HCT116 (cell line): ENCODE measurements around the gene CUZD1. TPM values are rescaled to one million over a fixed set of nuclear protein-coding genes. Genes with fewer than 3 reads are reported as not detected.

Experiments used
- ATAC-seq: fragments of 200-7000 bp; cut with Tn5 transposase; 2 replicates; pipeline ENCODE4 v1.9.1; 2020; ENCODE audit warnings: mild to moderate bottlenecking, moderate library complexity
- BruUV-seq: library from RNA; stranded (reverse); fragments of 400-500 nt; replicated peaks from 2 replicates; lab custom pipeline; 2021; lab: Mats Ljungman, UMichigan
- CTCF ChIA-PET: fragments of 300-600 bp; sonication (Branson Sonifier 250); formaldehyde crosslinking; loops from one replicate; lab custom pipeline; 2021; ENCODE audit warnings: antibody characterized with exemption; lab: Charles Lee
- POLR2A ChIA-PET: fragments of 300-600, 350-600 bp; sonication (Branson Sonifier 250); formaldehyde crosslinking; loops from one replicate; lab custom pipeline; 2021; ENCODE audit warnings: antibody characterized with exemption; lab: Charles Lee
- RAD21 ChIA-PET, 2 experiments: fragments of 300-600 bp; sonication (Branson Sonifier 250); formaldehyde crosslinking; loops; one replicate each; lab custom pipeline; 2023; ENCODE audit warnings: low total read pairs in 2 of 2; ENCODE audit not compliant: uncharacterized antibody in 2 of 2, unreplicated experiment in 2 of 2, low non-redundant PET in 1 of 2; lab: Charles Lee
- DNase-seq: peaks from one replicate; pipeline ENCODE4 v3.0.0-alpha.2; 2010; ENCODE audit warnings: low read depth, low spot score
- H2AFZ ChIP-seq: fragments of 200-600 bp; shearing (Covaris generic), sonication (generic); 2 replicates; pipeline ENCODE4 v1.6.1; 2017; ENCODE audit warnings: low read depth, mixed run types, mixed read lengths, antibody characterized with exemption, low read length; ENCODE audit not compliant: poor library complexity, severe bottlenecking
- H3K27ac ChIP-seq: 2 replicates; pipeline ENCODE4 v1.5.1; 2012; ENCODE audit warnings: low read depth, low read length
- H3K27me3 ChIP-seq: fragments of 200-600 bp; sonication (generic); 2 replicates; pipeline ENCODE4 v1.6.1; 2016; ENCODE audit warnings: mixed run types, low read length, mixed read lengths; ENCODE audit not compliant: insufficient read depth
- H3K36me3 ChIP-seq, 2 experiments: fragments of 200-500 bp in 1 of 2; fragments of 200-600 bp in 1 of 2; sonication (Bioruptor generic) in 1 of 2; sonication (generic) in 1 of 2; 2 replicates each; pipeline versions ENCODE4 v1.5.1 to v1.6.1; 2014 to 2016; ENCODE audit warnings: low read length in 2 of 2, inconsistent platforms in 1 of 2, mixed read lengths in 1 of 2, mixed run types in 1 of 2; ENCODE audit not compliant: insufficient read depth in 2 of 2, control insufficient read depth in 1 of 2
- H3K4me1 ChIP-seq, 2 experiments: fragments of 200-600 bp in 1 of 2; sonication (generic) in 1 of 2; 2 replicates each; pipeline versions ENCODE4 v1.5.1 to v1.6.1; 2012 to 2017; ENCODE audit warnings: low read length in 2 of 2, inconsistent platforms in 1 of 2, mild to moderate bottlenecking in 1 of 2, mixed read lengths in 1 of 2, mixed run types in 1 of 2, moderate library complexity in 1 of 2; ENCODE audit not compliant: insufficient read depth in 2 of 2, control insufficient read depth in 1 of 2
- H3K4me2 ChIP-seq: fragments of 200-600 bp; sonication (generic); 2 replicates; pipeline ENCODE4 v1.6.1; 2017; ENCODE audit warnings: mixed run types, low read length, mixed read lengths
- H3K4me3 ChIP-seq, 2 experiments: fragments of 200-600 bp in 1 of 2; sonication (generic) in 1 of 2; replicated peaks in 1 of 2; 2 replicates each; pipeline ENCODE4 v1.5.1; 2011 to 2016; ENCODE audit warnings: low read length in 2 of 2, control low read depth in 1 of 2, low read depth in 1 of 2, mild to moderate bottlenecking in 1 of 2, mixed read lengths in 1 of 2, mixed run types in 1 of 2
- H3K79me2 ChIP-seq: fragments of 200-600 bp; sonication (generic); 2 replicates; pipeline ENCODE4 v1.6.1; 2017; ENCODE audit warnings: mild to moderate bottlenecking, mixed run types, low read length, moderate library complexity, mixed read lengths; ENCODE audit not compliant: insufficient read depth
- H3K9ac ChIP-seq: fragments of 200-600 bp; sonication (generic); 2 replicates; pipeline ENCODE4 v1.6.1; 2016; ENCODE audit warnings: low read length, mixed read lengths
- H3K9me2 ChIP-seq: fragments of 200-600 bp; sonication (generic), shearing (Covaris generic); 2 replicates; pipeline ENCODE4 v1.6.1; 2017; ENCODE audit warnings: mixed run types, mild to moderate bottlenecking, moderate library complexity; ENCODE audit not compliant: insufficient read depth
- H3K9me3 ChIP-seq, 2 experiments: fragments of 200-500 bp in 1 of 2; fragments of 200-600 bp in 1 of 2; sonication (Bioruptor generic) in 1 of 2; sonication (generic) in 1 of 2; 2 replicates each; pipeline ENCODE4 v1.6.1; 2014 to 2017; ENCODE audit warnings: low read length in 2 of 2, mixed read lengths in 2 of 2, inconsistent platforms in 1 of 2, low read depth in 1 of 2, mild to moderate bottlenecking in 1 of 2, mixed run types in 1 of 2, moderate library complexity in 1 of 2; ENCODE audit not compliant: control insufficient read depth in 1 of 2, insufficient read depth in 1 of 2
- H4K20me1 ChIP-seq: fragments of 200-600 bp; sonication (generic), shearing (Covaris generic); 2 replicates; pipeline ENCODE4 v1.6.1; 2017; ENCODE audit warnings: mixed run types, mild to moderate bottlenecking, moderate library complexity; ENCODE audit not compliant: insufficient read depth
- CEBPB ChIP-seq: IDR thresholded peaks from 2 replicates; pipeline ENCODE4 v1.6.1; 2012; ENCODE audit warnings: low read depth
- ELF1 ChIP-seq: IDR thresholded peaks from 2 replicates; pipeline ENCODE4 v1.6.1; 2012; ENCODE audit warnings: low read depth, borderline replicate concordance
- EZH2 ChIP-seq: fragments of 200-600 bp; sonication (generic); IDR thresholded peaks from 2 replicates; pipeline ENCODE4 v1.6.1; 2017; ENCODE audit warnings: antibody characterized with exemption, mixed run types
- JUND ChIP-seq: IDR thresholded peaks from 2 replicates; pipeline ENCODE4 v1.6.1; 2012
- MAX ChIP-seq: IDR thresholded peaks from 2 replicates; pipeline ENCODE4 v1.6.1; 2012
- POLR2AphosphoS5 ChIP-seq: IDR thresholded peaks from 2 replicates; pipeline ENCODE4 v1.6.1; 2011; ENCODE audit warnings: mild to moderate bottlenecking, low read depth, low read length, moderate library complexity
- SIN3A ChIP-seq: IDR thresholded peaks from 2 replicates; pipeline ENCODE4 v1.6.1; 2012; ENCODE audit warnings: low read depth
- SP1 ChIP-seq: IDR thresholded peaks from 2 replicates; pipeline ENCODE4 v1.6.1; 2012; ENCODE audit warnings: low read depth
- YY1 ChIP-seq: IDR thresholded peaks from 2 replicates; pipeline ENCODE4 v1.6.1; 2011; ENCODE audit warnings: low read length, low read depth, moderate library complexity, mild to moderate bottlenecking; ENCODE audit not compliant: insufficient replicate concordance; ENCODE audit errors: extremely low read depth
- ZFX ChIP-seq: fragments of 450-650 bp; IDR thresholded peaks from 2 replicates; pipeline ENCODE4 v1.6.1; 2017
- ZNF274 ChIP-seq: fragments of 200-500 bp; sonication (Bioruptor generic); IDR thresholded peaks from 2 replicates; pipeline ENCODE4 v1.6.1; 2014; ENCODE audit warnings: mild to moderate bottlenecking, low read depth, low read length, inconsistent platforms
- intact Hi-C: fragments of 100-400 bp; cut with micrococcal nuclease; formaldehyde crosslinking; loops from 2 replicates; pipeline ENCODE4 v1.10.0; 2022
- total RNA-seq: library from RNA; stranded (reverse); gene quantifications from one replicate; pipeline ENCODE4 v1.2.1, GENCODE V29; 2021; ENCODE audit not compliant: unreplicated experiment
- TF ChIP-seq, protein P1 (sequence below), 3 experiments: fragments of 200-600 bp in 1 of 3; sonication (generic) in 1 of 3; IDR thresholded peaks in 2 of 3; conservative IDR thresholded peaks in 1 of 3; 2 replicates each; pipeline ENCODE4 v1.5.1; 2012 to 2017; ENCODE audit warnings: low read depth in 2 of 3, low read length in 2 of 3, antibody characterized with exemption in 1 of 3, borderline replicate concordance in 1 of 3, control low read depth in 1 of 3, mild to moderate bottlenecking in 1 of 3, mixed read lengths in 1 of 3, mixed run types in 1 of 3, moderate library complexity in 1 of 3; ENCODE audit not compliant: insufficient read depth in 1 of 3

CUZD1 gene
- total RNA-seq, 1 experiment from 2014 or later = 1.7 TPM

GRCh38 chr10:122879339-122880273 lies 33.9 kb upstream of the CUZD1 start, which contains the start of gene FAM24B:
Gene FAM24B (minus strand): TSS chr10:122879581. CDS start chr10:122850515, 29,066 bp downstream.
- Histone ChIP-seq H3K27me3 (peaks cover 16% of the 10 kb centered on the region; the same call in 1 of the 2 replicates), H3K9ac (peak within 1 kb of the TSS; percentile 64), H2AFZ (no peak within 1 kb of the TSS), H3K27ac (peak within 1 kb of the TSS; percentile 33), H3K79me2 (peaks cover 46% of the 10 kb centered on the region), H3K4me1 (peaks cover 0 to 6% of the 10 kb centered on the region in 2 experiments; a peak in 1 of 4 replicates), H3K36me3 (no peaks in the 10 kb centered on the region), H3K9me3 (no peaks in the 10 kb centered on the region), H4K20me1 (no peaks in the 10 kb centered on the region), H3K4me2 (peak within 1 kb of the TSS; percentile 67), H3K4me3 (peak within 1 kb of the TSS; percentile 53 to 61), H3K9me2 (no peaks in the 10 kb centered on the region)
- RAD21 ChIA-PET = no interaction called here
- DNase-seq (peak; percentile 88), ATAC-seq (peak; percentile 85)
- peak; percentile 75 for TF ChIP-seq MAX
- TF ChIP-seq ELF1 = no peak
- no peak for TF ChIP-seq JUND
- TF ChIP-seq SP1 = no peak
- TF ChIP-seq POLR2AphosphoS5 = peak; percentile 85
- TF ChIP-seq ZFX = 0 out of 2 replicates have a peak, but pooled peaks have one; percentile 49
- TF ChIP-seq, protein P1, sequence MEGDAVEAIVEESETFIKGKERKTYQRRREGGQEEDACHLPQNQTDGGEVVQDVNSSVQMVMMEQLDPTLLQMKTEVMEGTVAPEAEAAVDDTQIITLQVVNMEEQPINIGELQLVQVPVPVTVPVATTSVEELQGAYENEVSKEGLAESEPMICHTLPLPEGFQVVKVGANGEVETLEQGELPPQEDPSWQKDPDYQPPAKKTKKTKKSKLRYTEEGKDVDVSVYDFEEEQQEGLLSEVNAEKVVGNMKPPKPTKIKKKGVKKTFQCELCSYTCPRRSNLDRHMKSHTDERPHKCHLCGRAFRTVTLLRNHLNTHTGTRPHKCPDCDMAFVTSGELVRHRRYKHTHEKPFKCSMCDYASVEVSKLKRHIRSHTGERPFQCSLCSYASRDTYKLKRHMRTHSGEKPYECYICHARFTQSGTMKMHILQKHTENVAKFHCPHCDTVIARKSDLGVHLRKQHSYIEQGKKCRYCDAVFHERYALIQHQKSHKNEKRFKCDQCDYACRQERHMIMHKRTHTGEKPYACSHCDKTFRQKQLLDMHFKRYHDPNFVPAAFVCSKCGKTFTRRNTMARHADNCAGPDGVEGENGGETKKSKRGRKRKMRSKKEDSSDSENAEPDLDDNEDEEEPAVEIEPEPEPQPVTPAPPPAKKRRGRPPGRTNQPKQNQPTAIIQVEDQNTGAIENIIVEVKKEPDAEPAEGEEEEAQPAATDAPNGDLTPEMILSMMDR (IDR thresholded peaks at IDR 0.05 in 2 of 3, conservative IDR thresholded peaks at IDR 0.05 in 1 of 3; ENCODE audit: borderline replicate concordance in 1 of 3, insufficient read depth in 1 of 3, low read depth in 2 of 3, low read length in 2 of 3) = no peak
- no peak for TF ChIP-seq CEBPB
- TF ChIP-seq EZH2 = no peak
- TF ChIP-seq YY1 = no peak
- TF ChIP-seq SIN3A = peak; percentile 42; the same call in 1 of the 2 replicates
- TF ChIP-seq ZNF274 = no peak
- CTCF ChIA-PET = no interaction called here
- intact Hi-C loops = no loop called here
- no TSS peak for BruUV-seq
- POLR2A ChIA-PET = no interaction called here
